Hepatocyte (in vitro differentiated cells): ENCODE results near the gene ANO1.

Experiments
- EZH2 ChIP-seq: fragments of 200-600 bp; sonication (generic); IDR thresholded peaks from 2 replicates; pipeline ENCODE4 v1.6.1; 2016; ENCODE audit warnings: antibody characterized with exemption, mild to moderate bottlenecking, borderline replicate concordance
- EZH2phosphoT487 ChIP-seq: fragments of 200-600 bp; sonication (generic); IDR thresholded peaks from one replicate; pipeline ENCODE4 v1.6.1; 2018; ENCODE audit warnings: antibody characterized with exemption, mild to moderate bottlenecking, low read depth, moderate library complexity; ENCODE audit not compliant: unreplicated experiment, severe bottlenecking
- TF ChIP-seq, protein P1 (sequence below): fragments of 200-600 bp; sonication (generic); IDR thresholded peaks from 2 replicates; pipeline ENCODE4 v1.5.1; 2016; ENCODE audit warnings: antibody characterized with exemption, mild to moderate bottlenecking; ENCODE audit not compliant: poor library complexity

DNA sequence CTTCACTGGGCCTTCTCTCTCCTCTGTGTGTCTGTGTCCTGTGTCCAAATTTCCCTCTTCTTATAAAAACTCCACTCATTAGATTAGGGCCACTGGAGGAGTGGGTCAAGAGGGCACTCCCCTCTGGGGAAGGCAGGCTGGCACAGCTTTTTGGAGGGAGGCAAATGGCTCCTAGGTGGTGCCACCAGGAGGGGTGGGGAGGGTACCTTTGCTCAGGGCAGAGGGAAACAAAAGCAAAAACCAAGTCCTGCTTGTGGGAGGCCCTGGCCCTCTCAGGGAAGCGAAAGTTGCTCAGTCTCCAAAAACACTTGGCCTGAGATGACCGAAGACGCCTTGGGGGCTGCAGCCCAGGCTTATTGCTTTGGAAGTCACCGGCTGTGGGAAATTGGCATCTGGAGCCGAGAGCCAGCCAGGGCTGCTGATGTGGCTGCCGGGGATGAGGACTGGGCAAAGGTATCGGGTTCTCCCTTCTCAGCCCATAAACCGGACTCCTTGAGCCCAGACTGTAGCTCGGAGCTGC is 48.2 kb upstream of the ANO1 start:
- TF ChIP-seq EZH2 (no peak), EZH2phosphoT487 (no peak)
- TF ChIP-seq, protein P1, sequence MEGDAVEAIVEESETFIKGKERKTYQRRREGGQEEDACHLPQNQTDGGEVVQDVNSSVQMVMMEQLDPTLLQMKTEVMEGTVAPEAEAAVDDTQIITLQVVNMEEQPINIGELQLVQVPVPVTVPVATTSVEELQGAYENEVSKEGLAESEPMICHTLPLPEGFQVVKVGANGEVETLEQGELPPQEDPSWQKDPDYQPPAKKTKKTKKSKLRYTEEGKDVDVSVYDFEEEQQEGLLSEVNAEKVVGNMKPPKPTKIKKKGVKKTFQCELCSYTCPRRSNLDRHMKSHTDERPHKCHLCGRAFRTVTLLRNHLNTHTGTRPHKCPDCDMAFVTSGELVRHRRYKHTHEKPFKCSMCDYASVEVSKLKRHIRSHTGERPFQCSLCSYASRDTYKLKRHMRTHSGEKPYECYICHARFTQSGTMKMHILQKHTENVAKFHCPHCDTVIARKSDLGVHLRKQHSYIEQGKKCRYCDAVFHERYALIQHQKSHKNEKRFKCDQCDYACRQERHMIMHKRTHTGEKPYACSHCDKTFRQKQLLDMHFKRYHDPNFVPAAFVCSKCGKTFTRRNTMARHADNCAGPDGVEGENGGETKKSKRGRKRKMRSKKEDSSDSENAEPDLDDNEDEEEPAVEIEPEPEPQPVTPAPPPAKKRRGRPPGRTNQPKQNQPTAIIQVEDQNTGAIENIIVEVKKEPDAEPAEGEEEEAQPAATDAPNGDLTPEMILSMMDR, result no peak
